T-helper 17 cell (primary cell): ENCODE data around the gene SLC35A1. TPM values are rescaled to one million over a fixed set of nuclear protein-coding genes. Genes with fewer than 3 reads are reported as not detected.

Experiments
- ATAC-seq: fragments of 150-1000 bp; cut with Tn5 transposase; 2 replicates; pipeline ENCODE4 v1.10.0; 2021; ENCODE audit warnings: mild to moderate bottlenecking, moderate library complexity
- DNase-seq, 3 donors: peaks; one replicate each; pipeline versions ENCODE4 v3.0.0 to v3.0.0-alpha.2; 2020 to 2021
- H3K9me3 ChIP-seq: one replicate; pipeline ENCODE4 v1.7.0; 2013; ENCODE audit warnings: low read length, mild to moderate bottlenecking; ENCODE audit not compliant: control insufficient read depth, poor library complexity, severe bottlenecking
- H3K27ac Mint-ChIP-seq: one replicate; pipeline ENCODE4 v1.8.0; 2022; ENCODE audit warnings: mild to moderate bottlenecking, moderate library complexity, mixed read lengths
- H3K27me3 Mint-ChIP-seq: one replicate; pipeline ENCODE4 v1.8.0; 2022; ENCODE audit warnings: mixed read lengths
- H3K36me3 Mint-ChIP-seq: one replicate; pipeline ENCODE4 v1.8.0; 2022; ENCODE audit warnings: low read depth, mixed read lengths
- H3K4me1 Mint-ChIP-seq: one replicate; pipeline ENCODE4 v1.8.0; 2022; ENCODE audit warnings: mild to moderate bottlenecking, mixed read lengths
- H3K4me3 Mint-ChIP-seq: one replicate; pipeline ENCODE4 v1.8.0; 2022; ENCODE audit warnings: mild to moderate bottlenecking, moderate library complexity, mixed read lengths
- total RNA-seq, 4 donors: library from RNA in 2 of 4; stranded (reverse) in 2 of 4; gene quantifications; one replicate each; pipeline ENCODE4 v1.2.3 and lab custom pipeline; 2022 to 2026

The SLC35A1 gene
- total RNA-seq, 2 donors from 2014 or later = 9.7 to 10.2 TPM

DNA sequence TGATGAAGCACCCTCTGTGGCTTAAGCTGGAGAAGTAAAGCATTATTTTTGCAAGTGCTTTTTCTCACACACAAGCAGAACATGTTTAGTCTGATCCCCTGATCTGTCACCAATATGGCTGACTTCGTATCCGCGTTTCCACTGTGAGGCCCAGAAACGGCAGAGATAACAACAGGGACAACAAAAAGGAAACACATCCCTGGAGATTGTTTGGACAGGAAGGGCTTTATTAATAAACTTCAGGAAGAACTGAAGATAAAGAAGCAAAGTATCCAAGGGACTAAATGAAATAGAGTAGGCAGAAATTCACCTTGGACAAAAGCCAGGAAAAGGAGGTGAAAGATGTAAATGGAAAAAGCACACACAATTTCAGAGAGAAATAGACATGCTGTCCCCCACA lies 67.8 kb downstream of the SLC35A1 start:
- H3K9me3 ChIP-seq = no peaks in the 10 kb centered on the region
- Mint-ChIP-seq H3K27ac (no peak overlapping the region), H3K4me3 (no peak overlapping the region), H3K27me3 (no peaks in the 10 kb centered on the region), H3K36me3 (peaks cover 8% of the 10 kb centered on the region), H3K4me1 (peaks cover 2% of the 10 kb centered on the region)
- ATAC-seq (no peak), DNase-seq (no peak)

DNA sequence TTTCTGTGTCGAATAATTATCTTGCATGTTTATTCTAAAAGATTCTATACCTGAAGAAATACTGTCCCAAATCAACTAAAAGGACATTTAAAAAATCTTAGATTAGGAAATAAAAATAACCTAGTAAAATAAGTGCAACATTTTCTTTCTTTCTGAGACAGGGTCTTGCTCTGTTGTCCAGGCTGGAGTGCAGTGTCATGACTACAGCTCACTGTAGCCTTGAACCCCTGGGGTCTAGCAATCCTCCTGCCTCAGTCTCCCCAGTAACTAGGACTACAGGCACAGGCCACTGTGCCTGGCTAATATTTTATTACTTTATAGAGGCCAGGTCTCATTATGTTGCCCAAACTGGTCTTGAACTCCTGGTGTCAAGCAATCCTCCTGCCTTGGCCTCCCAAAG lies 68.3 kb downstream of the SLC35A1 start:
- Mint-ChIP-seq H3K4me1 (peaks cover 4% of the 10 kb centered on the region), H3K4me3 (no peak overlapping the region), H3K36me3 (peaks cover 9% of the 10 kb centered on the region), H3K27ac (no peak overlapping the region), H3K27me3 (no peaks in the 10 kb centered on the region)
- ATAC-seq = no peak
- DNase-seq = no peak
- no peaks in the 10 kb centered on the region for H3K9me3 ChIP-seq

DNA sequence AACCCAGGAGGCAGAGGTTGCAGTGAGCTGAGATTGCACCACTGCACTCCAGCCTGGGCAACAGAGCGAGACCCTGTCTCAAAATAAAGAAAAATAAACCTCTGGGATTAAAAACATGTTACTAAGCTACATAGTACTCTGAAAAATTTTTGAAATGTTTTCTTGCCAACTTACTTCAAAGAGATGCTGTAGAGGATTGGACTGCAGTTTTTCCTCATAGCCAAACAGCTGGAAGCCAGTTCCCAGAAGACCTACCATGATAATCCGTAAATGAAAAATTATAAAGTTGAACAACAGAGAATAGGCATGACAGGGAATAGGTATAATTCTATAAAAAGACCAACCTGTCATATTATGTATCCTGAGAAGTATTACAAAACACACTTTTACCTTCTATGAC lies 69.0 kb downstream of the SLC35A1 start:
- DNase-seq (no peak), ATAC-seq (no peak)
- Mint-ChIP-seq H3K27me3 (no peaks in the 10 kb centered on the region), H3K36me3 (peaks cover 10% of the 10 kb centered on the region), H3K4me3 (no peak overlapping the region), H3K27ac (no peak overlapping the region), H3K4me1 (peaks cover 8% of the 10 kb centered on the region)
- no peaks in the 10 kb centered on the region for H3K9me3 ChIP-seq

DNA sequence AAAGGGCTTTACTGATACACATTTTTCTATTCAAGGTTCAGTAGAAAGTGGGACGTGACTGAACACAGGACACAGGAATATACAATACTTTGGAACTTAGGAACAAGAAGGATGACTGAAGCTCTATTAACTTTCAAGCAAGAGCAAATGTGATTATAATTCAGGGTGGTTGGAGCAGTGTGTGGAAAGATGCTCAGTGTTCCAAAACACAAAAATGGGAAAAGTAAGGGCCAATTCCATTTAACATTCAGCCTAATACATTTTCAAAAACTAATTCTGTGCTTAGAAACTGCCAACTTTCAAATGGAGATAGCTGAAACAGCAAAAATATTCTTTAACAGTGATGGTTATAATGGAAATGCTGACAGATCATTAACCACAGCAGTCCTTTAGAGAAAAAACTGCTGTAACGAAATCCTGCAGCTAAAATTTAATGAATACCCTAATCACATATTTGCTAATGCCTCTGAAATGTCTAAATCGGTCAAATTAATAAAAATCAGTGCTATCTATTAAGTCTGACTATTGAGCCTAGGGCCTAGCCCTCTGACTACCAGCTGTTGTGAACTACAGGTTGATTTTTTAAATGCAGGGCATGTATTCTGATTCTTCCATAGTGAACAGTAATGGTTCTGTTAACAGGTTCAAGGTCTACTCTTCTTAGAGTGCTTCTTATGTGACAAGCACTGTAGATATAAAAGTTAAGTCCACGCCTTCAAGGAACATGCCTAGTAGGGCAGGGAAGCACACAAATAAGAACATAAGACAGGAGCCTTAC lies 71.1 kb downstream of the SLC35A1 start:
- ATAC-seq = no peak
- H3K9me3 ChIP-seq = no peaks in the 10 kb centered on the region
- DNase-seq = no peak
- Mint-ChIP-seq H3K27ac (no peak overlapping the region), H3K4me1 (peaks cover 8% of the 10 kb centered on the region), H3K36me3 (peaks cover 10% of the 10 kb centered on the region), H3K27me3 (no peaks in the 10 kb centered on the region), H3K4me3 (no peak overlapping the region)

DNA sequence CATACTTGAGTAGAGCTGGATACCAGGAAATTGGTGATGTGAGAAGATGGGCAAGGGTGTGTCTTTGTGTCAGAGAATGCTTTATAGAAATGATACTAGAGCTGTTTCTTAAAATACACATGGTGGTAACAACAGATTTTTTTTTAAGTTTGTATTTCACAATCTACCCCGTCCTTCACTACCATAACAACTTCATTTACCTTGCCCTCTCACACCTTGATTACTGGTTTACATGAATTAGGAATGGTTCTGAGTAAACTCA lies 71.6 kb downstream of the SLC35A1 start:
- H3K4me3 Mint-ChIP-seq = no peak overlapping the region
- H3K27ac Mint-ChIP-seq = peak overlapping the region; percentile 43
- no peaks in the 10 kb centered on the region for H3K27me3 Mint-ChIP-seq
- no peaks in the 10 kb centered on the region for H3K9me3 ChIP-seq
- ATAC-seq (no peak), DNase-seq (no peak)
- peaks cover 8% of the 10 kb centered on the region for H3K36me3 Mint-ChIP-seq
- H3K4me1 Mint-ChIP-seq = peaks cover 8% of the 10 kb centered on the region

GRCh38 chr6:87551799-87552198 lies 79.0 kb downstream of the SLC35A1 start:
- peak overlapping the region; percentile 39 for H3K27ac Mint-ChIP-seq
- ATAC-seq = no peak

DNA sequence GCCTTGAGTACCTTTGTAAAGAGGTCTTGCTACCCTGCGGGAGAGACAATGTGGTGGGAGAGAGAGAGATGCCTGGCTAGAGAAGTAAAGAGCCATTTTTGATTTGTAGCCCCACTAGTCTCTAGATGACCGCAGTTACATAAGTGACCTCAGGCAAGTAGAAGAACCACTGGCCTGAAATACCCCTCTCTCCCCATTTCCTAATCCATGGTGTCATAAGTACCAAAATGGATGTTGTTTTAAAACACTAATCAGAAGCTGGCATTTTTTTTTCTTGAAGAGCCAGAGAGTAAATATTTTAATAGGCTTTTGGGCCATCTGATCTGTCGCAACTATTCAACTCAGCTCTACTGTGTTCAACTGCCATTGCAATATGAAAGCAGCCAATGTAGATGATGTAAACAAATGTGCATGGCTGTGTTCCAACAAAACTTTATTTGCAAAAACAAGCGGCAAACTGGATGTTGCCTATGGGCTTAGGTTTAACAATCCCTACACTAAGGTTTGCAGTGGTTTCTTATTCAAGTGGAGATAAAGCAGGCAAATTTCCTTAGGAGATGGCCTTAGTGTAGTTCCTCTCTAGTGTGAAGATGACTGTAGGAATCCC lies 80.5 kb downstream of the SLC35A1 start:
- ATAC-seq (no peak), DNase-seq (no peak)
- H3K4me1 Mint-ChIP-seq = peaks cover 20% of the 10 kb centered on the region
- H3K27ac Mint-ChIP-seq = peak overlapping the region; percentile 21
- H3K36me3 Mint-ChIP-seq = peaks cover 10% of the 10 kb centered on the region
- H3K9me3 ChIP-seq = no peaks in the 10 kb centered on the region
- no peak overlapping the region for H3K4me3 Mint-ChIP-seq
- H3K27me3 Mint-ChIP-seq = no peaks in the 10 kb centered on the region

More at GRCh38 chr6:87551799-87552198, 79.0 kb downstream of the SLC35A1 start:
- DNase-seq = no peak
- Mint-ChIP-seq H3K27me3 (no peaks in the 10 kb centered on the region), H3K4me1 (peaks cover 15% of the 10 kb centered on the region), H3K4me3 (no peak overlapping the region), H3K36me3 (peaks cover 8% of the 10 kb centered on the region)
- no peaks in the 10 kb centered on the region for H3K9me3 ChIP-seq

- H3K36me3 Mint-ChIP-seq = peaks cover 9% of the 10 kb centered on the region
- no peaks in the 10 kb centered on the region for H3K27me3 Mint-ChIP-seq
- DNase-seq (no peak), ATAC-seq (no peak)
- no peak overlapping the region for H3K27ac Mint-ChIP-seq
- H3K4me3 Mint-ChIP-seq = no peak overlapping the region
- H3K4me1 Mint-ChIP-seq = peaks cover 19% of the 10 kb centered on the region
- no peaks in the 10 kb centered on the region for H3K9me3 ChIP-seq
Observed at GRCh38 chr6:87555506-87555905, 82.7 kb downstream of the SLC35A1 start.

GRCh38 chr6:87558446-87558845 lies 85.7 kb downstream of the SLC35A1 start:
- Mint-ChIP-seq H3K27ac (no peak overlapping the region), H3K27me3 (no peaks in the 10 kb centered on the region), H3K4me3 (no peak overlapping the region), H3K4me1 (peaks cover 11% of the 10 kb centered on the region), H3K36me3 (peaks cover 10% of the 10 kb centered on the region)
- ATAC-seq (no peak), DNase-seq (no peak)
- H3K9me3 ChIP-seq = no peaks in the 10 kb centered on the region

- no peak for DNase-seq
- peaks cover 12% of the 10 kb centered on the region for H3K4me1 Mint-ChIP-seq
- H3K27ac Mint-ChIP-seq = no peak overlapping the region
- no peaks in the 10 kb centered on the region for H3K9me3 ChIP-seq
- ATAC-seq = no peak
- no peaks in the 10 kb centered on the region for H3K27me3 Mint-ChIP-seq
- H3K36me3 Mint-ChIP-seq = peaks cover 13% of the 10 kb centered on the region
- no peak overlapping the region for H3K4me3 Mint-ChIP-seq
Observed at GRCh38 chr6:87561017-87561416, 88.2 kb downstream of the SLC35A1 start.

Other genes with a start within 250 kb of the SLC35A1 start
- 1 to 10 TPM; 5.8 to 7.0 TPM for gene SMIM8, start 150.4 kb upstream of the SLC35A1 start, total RNA-seq
- not detected for gene GJB7, start 143.7 kb upstream of the SLC35A1 start, total RNA-seq
- gene C6orf163, start 128.2 kb upstream of the SLC35A1 start, total RNA-seq = 1 to 10 TPM; 1.8 to 2.4 TPM
- under 1 TPM in 1 of 2 donors, not detected in 1; 0.30 TPM for gene CFAP206, start 65.0 kb upstream of the SLC35A1 start, total RNA-seq
- gene RARS2, start 117.0 kb downstream of the SLC35A1 start, total RNA-seq = 10 to 100 TPM; 22.8 to 26.6 TPM
- 10 to 100 TPM; 14.3 to 14.4 TPM for gene ORC3, start 117.2 kb downstream of the SLC35A1 start, total RNA-seq
- gene AKIRIN2, start 229.3 kb downstream of the SLC35A1 start, total RNA-seq = 100 to 1,000 TPM; 114 to 128 TPM